SK-N-MC (cell line): ENCODE measurements around the gene ZNF45.
"Not testable (repeated sequence)": the region's sequence is repeated elsewhere in the genome, so short reads cannot be mapped to it uniquely, and the experiment has no call there.

Experiments used
- EZH2 ChIP-seq: fragments of 200-600 bp; sonication (generic); IDR thresholded peaks from one replicate; pipeline ENCODE4 v1.6.1; 2017; ENCODE audit warnings: antibody characterized with exemption
- POLR2AphosphoS5 ChIP-seq: IDR thresholded peaks from 2 replicates; pipeline ENCODE4 v1.6.1; 2012; ENCODE audit warnings: mild to moderate bottlenecking, low read depth, low read length, borderline replicate concordance

DNA sequence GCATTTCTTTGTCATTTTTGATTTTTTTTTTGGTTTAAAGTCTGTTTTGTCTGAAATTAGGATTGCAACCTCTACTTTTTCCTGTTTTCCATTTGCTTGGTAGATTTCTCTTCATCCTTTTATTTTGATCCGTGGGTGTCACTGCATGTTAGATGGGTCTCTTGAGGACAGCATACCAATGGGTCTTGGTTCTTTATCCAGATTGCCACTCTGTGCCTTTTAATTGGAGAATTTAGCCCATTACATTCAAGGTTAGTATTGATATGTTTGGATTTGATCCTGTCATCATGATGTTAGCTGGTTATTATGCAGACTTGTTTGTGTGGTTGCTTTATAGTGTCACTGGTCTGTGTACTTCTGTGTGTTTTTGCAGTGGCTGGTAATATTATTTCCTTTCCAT is 12.3 kb upstream of the ZNF45 start:
- not testable (repeated sequence) for TF ChIP-seq POLR2AphosphoS5, EZH2
